ENCODE data around the gene RAB23.

- TF ChIP-seq CTCF (IDR thresholded peaks at IDR 0.05) (no peak), EZH2 (IDR thresholded peaks at IDR 0.05; ENCODE audit: borderline replicate concordance, insufficient read depth, low read depth, low read length, poor library complexity, severe bottlenecking) (no peak)
These were observed 41.0 kb upstream of the RAB23 start for GRCh38 chr6:57262901-57263694.
